ENCODE results near the gene MTREX. TPM values are rescaled to one million over a fixed set of nuclear protein-coding genes. Genes with fewer than 3 reads are reported as not detected.
A peak's percentile ranks its signal among the peaks of the same experiment; 100 is the strongest.

Gene MTREX
- total and polyA plus RNA-seq, 10 of the 15 experiments (the other 5 are each of a cell fraction or from before 2014, with no cell fraction given): 20.1 to 102 (median 49.0) TPM

DNA sequence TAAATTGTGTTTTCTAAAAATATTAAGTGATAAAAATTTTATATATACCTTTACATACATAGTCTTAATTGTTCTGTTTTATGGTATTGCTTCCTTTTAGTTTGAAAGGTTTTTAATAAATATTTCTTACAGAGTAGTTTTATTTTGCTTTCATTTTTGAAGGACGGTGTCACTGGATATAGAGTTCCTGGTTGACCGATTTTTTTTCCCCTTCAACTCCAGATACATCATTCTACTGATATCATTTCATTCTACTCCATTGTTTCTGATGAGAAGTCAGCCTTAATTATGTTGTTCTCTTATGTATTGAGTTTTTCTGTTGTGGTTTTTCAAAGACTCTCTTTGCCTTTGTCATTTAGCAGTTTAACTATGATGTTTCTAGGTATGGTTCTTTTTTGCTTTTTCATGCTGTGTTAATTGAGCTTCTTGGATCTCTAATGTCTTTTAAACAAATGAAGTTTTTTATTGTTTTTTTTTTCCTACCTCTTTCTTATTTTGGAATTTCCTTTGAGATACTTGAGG lies 30.4 kb downstream of the MTREX start (continued):
- TF ChIP-seq, protein P1, sequence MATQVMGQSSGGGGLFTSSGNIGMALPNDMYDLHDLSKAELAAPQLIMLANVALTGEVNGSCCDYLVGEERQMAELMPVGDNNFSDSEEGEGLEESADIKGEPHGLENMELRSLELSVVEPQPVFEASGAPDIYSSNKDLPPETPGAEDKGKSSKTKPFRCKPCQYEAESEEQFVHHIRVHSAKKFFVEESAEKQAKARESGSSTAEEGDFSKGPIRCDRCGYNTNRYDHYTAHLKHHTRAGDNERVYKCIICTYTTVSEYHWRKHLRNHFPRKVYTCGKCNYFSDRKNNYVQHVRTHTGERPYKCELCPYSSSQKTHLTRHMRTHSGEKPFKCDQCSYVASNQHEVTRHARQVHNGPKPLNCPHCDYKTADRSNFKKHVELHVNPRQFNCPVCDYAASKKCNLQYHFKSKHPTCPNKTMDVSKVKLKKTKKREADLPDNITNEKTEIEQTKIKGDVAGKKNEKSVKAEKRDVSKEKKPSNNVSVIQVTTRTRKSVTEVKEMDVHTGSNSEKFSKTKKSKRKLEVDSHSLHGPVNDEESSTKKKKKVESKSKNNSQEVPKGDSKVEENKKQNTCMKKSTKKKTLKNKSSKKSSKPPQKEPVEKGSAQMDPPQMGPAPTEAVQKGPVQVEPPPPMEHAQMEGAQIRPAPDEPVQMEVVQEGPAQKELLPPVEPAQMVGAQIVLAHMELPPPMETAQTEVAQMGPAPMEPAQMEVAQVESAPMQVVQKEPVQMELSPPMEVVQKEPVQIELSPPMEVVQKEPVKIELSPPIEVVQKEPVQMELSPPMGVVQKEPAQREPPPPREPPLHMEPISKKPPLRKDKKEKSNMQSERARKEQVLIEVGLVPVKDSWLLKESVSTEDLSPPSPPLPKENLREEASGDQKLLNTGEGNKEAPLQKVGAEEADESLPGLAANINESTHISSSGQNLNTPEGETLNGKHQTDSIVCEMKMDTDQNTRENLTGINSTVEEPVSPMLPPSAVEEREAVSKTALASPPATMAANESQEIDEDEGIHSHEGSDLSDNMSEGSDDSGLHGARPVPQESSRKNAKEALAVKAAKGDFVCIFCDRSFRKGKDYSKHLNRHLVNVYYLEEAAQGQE (IDR thresholded peaks at IDR 0.05; ENCODE audit: low read depth, low read length): no peak
- TF ChIP-seq SMAD1 (IDR thresholded peaks at IDR 0.05; ENCODE audit: low read depth, partially characterized antibody): no peak
- no peak for TF ChIP-seq MTA3 (IDR thresholded peaks at IDR 0.05; ENCODE audit: borderline replicate concordance, low read length)

DNA sequence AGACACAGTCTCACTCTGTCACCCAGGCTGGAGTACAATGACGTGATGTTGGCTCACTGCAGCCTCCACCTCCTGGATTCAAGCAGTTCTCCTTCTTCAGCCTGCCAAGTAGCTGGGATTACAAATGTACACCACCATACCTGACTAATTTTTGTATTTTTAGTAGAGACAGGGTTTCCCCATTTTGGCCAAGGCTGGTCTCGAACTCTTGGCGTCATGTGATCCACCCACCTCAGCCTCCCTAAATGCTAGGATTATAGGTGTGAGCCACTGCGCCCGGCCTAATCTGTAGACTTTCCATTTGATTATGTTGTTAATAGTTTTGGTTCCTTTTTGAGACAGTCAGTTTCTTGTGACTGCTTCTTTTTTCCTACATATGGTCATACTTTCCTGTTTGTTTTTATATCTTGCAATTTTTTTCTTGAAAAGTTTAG lies 31.0 kb downstream of the MTREX start:
- Histone ChIP-seq H2AFZ (ENCODE audit: control insufficient read depth, low read depth, low read length) (no peak overlapping the region), H3K27me3 (replicated peaks in 1 of 2; ENCODE audit: control insufficient read depth in 2 of 2, insufficient read depth in 2 of 2, low read length in 1 of 2) (no peaks in the 10 kb centered on the region), H3K4me3 (no peak overlapping the region), H3K36me3 (ENCODE audit: control insufficient read depth in 2 of 2, insufficient read depth in 2 of 2, low read length in 1 of 2) (peaks cover 0 to 25% of the 10 kb centered on the region in 2 experiments; a peak in 3 of 4 replicates), H4K20me1 (ENCODE audit: control insufficient read depth, insufficient read depth) (no peaks in the 10 kb centered on the region), H3K4me2 (ENCODE audit: control insufficient read depth, insufficient read depth) (peak overlapping the region; percentile 7; the same call in 1 of the 2 replicates), H3K27ac (ENCODE audit: control insufficient read depth, insufficient read depth) (peak overlapping the region; percentile 9; the same call in 1 of the 2 replicates), H3K79me2 (ENCODE audit: control insufficient read depth, insufficient read depth, low read length) (peaks cover 13% of the 10 kb centered on the region), H3K9me3 (replicated peaks; ENCODE audit: control insufficient read depth, insufficient read depth, low read length) (no peaks in the 10 kb centered on the region; the same call in 2 of the 3 replicates), H3K4me1 (ENCODE audit: control insufficient read depth, insufficient read depth, low read length) (peaks cover 3% of the 10 kb centered on the region; the same call in 1 of the 2 replicates), H3K9ac (ENCODE audit: control insufficient read depth, insufficient read depth, low read length) (no peak overlapping the region)
- intact Hi-C loops (cut with micrococcal nuclease; ENCODE audit: unreplicated experiment): no loop called here
- 20% methylated on average over 5 of the region's 5 CpGs for WGBS (ENCODE audit: insufficient coverage, insufficient replicate concordance, low lambda C conversion rate, missing lambda C conversion rate)
- in situ Hi-C loops (cut with MboI): no loop called here
- ChIA-PET SMC1A (ENCODE audit: uncharacterized antibody, unreplicated experiment) (interaction anchor here (0.7 to 1.3 kb wide), 3 partner anchors 65 to 273 kb away, joined by 3 read pairs; no protein-coding TSS in a partner anchor), RAD21 (ENCODE audit: unreplicated experiment) (interaction anchor here (1.1 kb wide), 1 partner anchor 31 kb away, joined by 4 read pairs; the partner anchor contains the start of genes DHX29 and MTREX), POLR2A (no interaction called here), CTCF (interaction anchor here (0.9 to 1.5 kb wide), 4 partner anchors 22 to 598 kb away, joined by 3 to 6 read pairs (median 3); no protein-coding TSS in a partner anchor)
- FAIRE-seq (no peak), DNase-seq (ENCODE audit: low read depth, low spot score) (peak; percentile 48), ATAC-seq (peak; percentile 92)
- no TSS peak for BruUV-seq (replicated peaks)
- TF ChIP-seq RUNX3 (IDR thresholded peaks at IDR 0.05; ENCODE audit: low read length) (peak; percentile 28; the same call in 1 of the 2 replicates), SRF (IDR thresholded peaks at IDR 0.05; ENCODE audit: low read depth in 2 of 2, low read length in 2 of 2) (peak; percentile 62 to 89), POLR2AphosphoS5 (IDR thresholded peaks at IDR 0.05; ENCODE audit: low read length) (no peak), EED (IDR thresholded peaks at IDR 0.05; ENCODE audit: low read depth) (peak; percentile 53; the same call in 1 of the 2 replicates), MTA2 (IDR thresholded peaks at IDR 0.05; ENCODE audit: low read depth) (peak; percentile 69), FOS (IDR thresholded peaks at IDR 0.05; ENCODE audit: borderline replicate concordance, extremely low read depth, insufficient read length) (no peak), KDM1A (IDR thresholded peaks at IDR 0.05; ENCODE audit: borderline replicate concordance) (no peak), ZNF274 (IDR thresholded peaks at IDR 0.05; ENCODE audit: insufficient read depth, insufficient read length) (no peak), SMARCA5 (IDR thresholded peaks at IDR 0.05) (peak; percentile 46; the same call in 1 of the 2 replicates)
- TF ChIP-seq, protein P2, sequence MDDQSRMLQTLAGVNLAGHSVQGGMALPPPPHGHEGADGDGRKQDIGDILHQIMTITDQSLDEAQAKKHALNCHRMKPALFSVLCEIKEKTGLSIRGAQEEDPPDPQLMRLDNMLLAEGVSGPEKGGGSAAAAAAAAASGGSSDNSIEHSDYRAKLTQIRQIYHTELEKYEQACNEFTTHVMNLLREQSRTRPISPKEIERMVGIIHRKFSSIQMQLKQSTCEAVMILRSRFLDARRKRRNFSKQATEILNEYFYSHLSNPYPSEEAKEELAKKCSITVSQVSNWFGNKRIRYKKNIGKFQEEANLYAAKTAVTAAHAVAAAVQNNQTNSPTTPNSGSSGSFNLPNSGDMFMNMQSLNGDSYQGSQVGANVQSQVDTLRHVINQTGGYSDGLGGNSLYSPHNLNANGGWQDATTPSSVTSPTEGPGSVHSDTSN (IDR thresholded peaks at IDR 0.05; ENCODE audit: insufficient replicate concordance, low read depth, low read length): no peak
- TF ChIP-seq, protein P3, sequence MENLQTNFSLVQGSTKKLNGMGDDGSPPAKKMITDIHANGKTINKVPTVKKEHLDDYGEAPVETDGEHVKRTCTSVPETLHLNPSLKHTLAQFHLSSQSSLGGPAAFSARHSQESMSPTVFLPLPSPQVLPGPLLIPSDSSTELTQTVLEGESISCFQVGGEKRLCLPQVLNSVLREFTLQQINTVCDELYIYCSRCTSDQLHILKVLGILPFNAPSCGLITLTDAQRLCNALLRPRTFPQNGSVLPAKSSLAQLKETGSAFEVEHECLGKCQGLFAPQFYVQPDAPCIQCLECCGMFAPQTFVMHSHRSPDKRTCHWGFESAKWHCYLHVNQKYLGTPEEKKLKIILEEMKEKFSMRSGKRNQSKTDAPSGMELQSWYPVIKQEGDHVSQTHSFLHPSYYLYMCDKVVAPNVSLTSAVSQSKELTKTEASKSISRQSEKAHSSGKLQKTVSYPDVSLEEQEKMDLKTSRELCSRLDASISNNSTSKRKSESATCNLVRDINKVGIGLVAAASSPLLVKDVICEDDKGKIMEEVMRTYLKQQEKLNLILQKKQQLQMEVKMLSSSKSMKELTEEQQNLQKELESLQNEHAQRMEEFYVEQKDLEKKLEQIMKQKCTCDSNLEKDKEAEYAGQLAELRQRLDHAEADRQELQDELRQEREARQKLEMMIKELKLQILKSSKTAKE (IDR thresholded peaks at IDR 0.05; ENCODE audit: low read depth, poor library complexity, severe bottlenecking): peak; percentile 90
